NK-92 (cell line): ENCODE data around the gene CHCHD6.

Experiments used
- DNase-seq: peaks from one replicate; lab custom pipeline; 2025; ENCODE audit not compliant: unreplicated experiment; lab: John Stamatoyannopoulos, UW

CHCHD6 gene

DNA sequence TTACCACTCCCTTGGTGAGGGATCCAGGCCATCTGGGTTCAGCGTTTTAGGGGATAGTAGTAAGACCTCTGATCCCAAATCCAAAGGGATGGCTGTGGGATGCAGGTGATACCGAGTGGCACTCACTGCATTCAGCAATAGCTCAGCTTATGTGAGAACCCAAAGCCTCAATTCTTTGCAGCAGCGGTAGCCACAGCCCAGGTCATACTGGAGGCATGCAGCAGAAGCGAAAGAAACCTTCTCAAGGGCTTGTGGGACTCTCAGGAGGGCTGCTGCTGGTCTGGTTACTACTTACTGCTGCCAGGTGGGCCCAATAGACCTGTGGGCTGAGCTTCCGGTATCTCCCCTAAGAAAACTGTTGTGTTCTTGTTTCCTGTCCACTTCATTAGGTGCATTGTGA lies 38.0 kb downstream of the CHCHD6 start:
- no peak for DNase-seq

DNA sequence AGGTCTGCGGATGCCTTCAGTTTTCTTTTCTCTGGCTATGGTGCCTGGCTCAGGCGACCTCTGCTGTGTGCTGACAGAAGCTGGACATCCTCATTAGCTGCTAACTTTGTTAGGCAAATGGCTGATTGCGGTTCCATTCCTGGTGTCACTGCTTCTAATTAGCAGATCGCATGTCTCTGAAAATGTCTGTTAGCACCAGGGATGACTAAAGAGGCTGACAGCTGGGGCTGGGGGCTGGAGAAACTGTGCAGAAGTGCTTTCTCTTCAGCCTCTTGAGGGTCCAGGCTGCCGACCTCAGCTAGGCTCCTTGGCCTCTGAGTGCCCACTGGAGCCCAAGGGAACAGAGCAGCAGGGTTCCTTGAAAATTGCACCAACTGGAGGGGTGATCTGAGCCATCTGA lies 39.3 kb downstream of the CHCHD6 start:
- DNase-seq, result no peak

DNA sequence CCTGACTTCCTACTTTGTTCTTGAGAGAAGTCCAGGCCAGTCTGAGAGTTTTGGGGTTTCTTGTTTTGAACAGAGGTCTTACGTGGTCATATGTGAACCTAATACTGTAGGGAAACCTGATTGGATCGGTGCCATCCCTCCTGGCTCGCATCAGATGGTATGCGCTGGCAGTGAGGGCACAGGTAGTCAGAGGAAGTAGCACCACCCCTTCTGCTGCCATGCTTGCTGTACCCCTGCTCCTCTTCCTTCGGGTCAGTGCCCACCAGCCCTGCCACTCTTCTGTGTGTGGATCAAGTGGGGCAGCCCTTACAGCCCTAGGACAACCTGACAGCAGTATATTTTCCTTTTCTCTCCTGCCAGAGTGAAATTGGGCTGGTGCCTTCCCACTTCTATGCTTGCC lies 39.7 kb downstream of the CHCHD6 start:
- DNase-seq, result no peak

DNA sequence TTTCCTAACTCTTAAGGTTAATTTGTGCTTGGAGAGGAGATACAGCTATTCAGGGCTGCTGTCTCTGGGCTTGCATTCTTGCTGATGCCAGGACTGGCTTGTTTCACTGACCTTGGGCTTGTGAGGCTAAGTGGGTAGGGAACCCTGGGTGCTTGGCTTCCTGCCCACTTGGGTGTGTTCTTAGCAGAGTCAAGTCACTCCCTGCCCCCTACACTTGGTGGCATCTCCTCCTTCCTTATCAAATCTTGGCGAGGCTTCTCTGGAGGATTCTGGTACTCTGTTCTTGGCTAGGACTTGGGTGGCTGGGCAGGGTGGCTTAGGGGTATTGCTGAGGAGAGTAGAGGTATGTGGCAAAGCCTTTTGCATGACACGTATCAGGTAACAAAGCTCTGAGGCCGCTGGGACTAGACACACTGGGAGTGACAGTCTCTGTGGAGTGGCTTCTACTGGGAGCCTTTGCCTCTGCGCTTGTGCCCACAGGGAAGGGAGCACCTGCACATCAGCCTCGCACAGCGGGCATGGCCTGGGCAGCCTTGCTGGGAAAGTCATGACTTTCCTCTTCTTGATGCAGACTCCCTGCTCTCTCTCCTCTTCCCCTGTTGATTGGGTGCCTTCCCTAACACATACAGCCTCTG lies 41.8 kb downstream of the CHCHD6 start:
- no peak for DNase-seq

DNA sequence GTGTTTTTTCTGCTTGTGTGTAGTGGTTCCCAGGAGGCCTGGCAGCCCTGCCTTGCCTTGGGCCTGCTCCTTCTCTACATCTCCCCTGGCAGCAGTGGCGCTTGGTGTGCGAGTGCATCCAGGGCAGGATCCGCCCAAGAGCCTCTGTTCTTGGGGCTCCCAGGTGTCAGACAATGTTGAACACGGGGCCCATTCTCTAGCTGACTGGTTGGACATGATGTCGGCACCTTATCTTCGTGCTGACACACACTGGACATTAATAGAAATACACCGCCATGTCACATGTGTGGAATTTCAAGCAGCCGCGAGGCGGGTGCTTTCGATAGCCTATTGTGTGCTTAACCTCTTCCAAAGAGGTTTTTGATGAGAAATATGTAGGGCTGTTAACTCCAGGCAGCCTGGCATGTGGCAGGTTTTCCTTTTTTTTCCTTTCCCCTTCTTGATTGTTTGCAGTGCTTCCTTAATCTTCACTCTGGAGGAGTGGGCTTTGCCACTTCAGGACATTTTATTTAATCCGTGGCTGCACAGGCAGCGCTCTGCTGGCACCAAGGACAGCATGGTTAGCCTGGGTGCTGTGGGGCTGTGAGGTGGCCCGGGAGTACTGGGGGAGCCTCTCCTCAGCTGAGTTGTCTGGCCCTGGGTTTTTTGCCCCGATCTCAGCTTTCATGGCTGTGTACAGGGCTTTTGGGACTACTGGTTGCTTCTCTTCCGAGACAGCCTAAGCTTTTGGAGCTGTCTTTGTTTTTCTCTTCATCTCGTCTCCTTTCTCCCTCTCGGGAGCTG lies 42.5 kb downstream of the CHCHD6 start:
- DNase-seq, result no peak

DNA sequence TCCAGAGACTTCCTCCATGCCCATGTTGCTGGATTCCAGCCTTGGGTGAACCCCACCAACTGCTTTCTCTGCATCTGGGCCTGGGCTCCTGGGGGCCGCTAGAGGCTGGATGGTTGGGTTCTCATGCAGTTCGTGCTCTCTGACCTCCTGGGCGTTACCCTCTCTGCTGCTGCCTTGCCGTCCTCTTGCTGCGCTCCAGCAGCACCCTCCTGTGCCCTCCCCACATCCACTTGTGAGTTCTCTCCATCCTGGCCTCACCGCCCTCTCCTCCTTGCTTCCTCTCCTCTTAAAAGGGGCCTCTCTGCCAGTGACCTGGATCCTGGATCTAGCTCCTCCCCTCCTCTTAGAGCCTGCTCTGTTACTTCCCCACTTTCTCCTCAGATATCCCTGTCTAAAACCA lies 43.7 kb downstream of the CHCHD6 start:
- no peak for DNase-seq

DNA sequence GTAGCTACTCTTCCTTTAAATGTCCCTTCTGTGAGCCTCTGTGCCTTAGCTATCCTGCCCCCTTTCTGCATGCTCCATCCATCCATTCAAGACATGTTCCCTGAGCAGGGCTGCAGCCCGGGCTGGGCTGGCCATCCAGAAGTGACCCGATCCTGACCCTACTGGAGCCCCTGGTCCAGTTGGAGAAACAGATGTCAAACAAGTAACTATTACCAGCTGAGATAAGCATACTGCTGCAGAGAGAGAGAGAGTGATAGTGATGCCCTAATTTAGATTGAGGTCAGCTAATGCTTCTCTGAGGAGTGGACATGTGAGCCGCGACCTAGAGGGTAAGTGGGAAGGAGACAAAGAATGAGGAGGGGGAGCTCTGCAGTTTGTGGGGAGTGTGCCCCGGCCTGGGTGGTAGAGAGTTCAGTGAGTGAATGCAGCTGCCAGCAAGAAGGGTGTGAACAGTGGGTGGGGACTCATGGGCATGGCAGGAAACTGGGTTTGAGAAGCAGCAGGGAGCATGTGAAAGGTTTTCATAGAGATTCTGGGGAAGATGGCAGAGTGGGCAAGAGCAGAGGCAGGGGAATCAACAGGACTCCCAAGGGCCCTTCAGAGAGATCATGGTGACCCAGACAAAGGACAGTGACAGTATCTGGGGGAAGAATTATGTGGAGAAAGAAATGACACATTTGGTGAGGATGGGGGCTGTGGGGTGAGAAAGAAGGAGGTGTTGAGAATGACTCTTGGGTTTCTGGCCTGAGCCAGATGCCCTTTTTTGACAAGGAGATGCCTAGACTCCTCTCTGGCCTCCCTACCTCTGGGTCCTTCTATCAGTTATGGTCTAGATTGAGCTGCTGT lies 44.9 kb downstream of the CHCHD6 start:
- no peak for DNase-seq

DNA sequence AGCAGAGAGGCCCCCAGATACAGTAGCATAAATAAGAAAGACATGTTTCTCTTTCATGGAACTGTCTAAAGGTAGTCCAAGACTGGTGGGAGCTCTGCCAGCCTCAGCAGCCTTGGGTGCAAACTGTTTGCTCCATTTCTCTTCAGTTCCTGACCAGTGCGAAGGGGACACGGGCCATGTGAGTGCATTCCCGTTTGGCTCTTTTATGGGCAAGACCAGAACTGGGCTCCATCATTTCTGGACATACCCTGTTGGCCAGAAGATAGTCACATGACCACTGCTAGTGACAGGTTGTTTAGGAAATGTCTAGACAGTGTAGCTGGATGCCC lies 45.5 kb downstream of the CHCHD6 start:
- DNase-seq, result no peak

DNA sequence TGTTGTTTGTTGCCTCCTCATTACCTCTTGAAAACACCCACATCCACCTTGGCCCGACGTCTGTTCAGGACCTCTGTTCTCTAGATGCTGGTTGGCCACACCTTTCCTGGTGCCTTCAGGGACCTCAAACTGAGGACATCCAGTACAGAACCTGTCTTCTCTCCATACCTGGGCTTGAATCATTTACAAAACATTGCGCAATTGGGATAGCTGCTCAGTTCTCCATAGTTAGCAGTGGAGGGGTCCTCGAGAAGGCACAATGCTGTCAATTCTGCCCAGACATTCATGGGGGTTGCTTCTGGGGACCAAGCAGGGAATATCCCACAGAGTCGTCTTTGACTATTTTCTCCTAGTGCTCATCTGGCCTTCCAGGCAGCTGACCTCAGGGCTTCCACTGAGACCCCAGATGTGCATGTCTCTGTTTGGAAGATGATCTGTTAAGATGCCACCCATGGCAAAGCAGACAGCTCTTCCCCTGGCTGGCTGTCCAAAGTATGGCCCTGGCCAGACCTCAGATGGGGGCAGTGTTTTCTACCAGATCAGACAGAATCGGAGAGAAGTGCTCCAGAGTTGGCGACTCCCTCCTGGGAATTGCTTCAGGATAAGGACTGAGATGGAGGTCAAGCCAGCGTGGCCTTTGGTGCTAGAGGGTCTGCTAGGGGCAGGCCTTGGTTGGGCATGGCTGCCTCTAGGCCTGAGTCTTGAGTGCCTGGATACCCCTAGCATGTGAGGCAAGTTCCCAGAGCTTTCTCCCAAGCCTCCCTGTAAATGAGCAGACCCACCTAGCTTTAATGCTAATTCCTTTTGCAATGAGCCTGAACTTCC lies 46.1 kb downstream of the CHCHD6 start:
- no peak for DNase-seq

DNA sequence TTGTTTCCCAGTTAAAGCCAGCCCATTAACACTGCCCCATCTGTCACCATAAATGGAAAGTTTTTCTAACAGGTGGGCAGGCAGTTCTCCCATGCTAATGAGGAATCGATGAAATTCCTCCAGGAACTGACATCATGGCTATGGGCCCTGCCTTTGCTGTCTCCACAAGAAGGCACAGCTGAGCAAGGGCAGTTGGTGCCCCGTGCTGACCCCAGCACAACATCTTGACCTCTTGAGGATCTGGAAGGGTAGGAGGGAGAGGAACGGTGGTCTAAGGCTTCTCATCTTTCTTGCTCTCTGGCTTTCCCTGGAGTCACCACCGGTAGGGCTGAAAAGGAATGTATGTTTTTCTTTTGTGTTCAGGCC lies 46.7 kb downstream of the CHCHD6 start:
- no peak for DNase-seq

DNA sequence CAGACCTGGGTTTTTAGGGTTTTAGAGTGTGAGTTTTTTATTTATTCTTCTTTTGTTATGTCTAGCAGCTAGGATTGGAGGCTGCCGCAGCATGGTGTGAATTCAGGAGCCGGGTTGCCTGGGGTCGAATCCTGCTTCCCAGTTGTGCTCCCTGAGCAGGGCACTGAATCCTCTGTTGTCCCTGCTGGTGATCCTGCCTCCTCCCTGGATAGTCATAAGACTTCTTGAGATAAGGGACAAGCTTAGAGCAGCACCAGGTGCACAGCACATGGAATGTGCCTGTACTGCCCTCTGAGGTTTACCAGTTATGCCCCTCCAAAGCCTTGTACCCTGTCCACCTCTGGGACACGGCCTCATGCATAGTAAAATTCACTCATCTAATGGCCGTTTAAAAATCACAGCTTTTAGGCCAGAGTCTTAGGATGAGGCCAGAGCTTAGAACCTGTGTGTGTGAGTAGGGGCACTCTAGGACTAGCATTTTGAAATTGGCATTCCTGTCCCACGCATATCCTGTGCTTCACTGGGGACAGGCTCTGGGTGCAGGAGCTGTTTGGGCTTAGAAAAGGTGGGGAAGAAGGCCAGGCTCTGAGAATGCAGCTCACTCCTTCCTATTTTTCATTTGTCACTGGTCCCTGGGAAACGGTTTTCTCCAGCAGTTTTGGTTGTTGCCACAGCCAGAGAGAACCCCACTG lies 47.7 kb downstream of the CHCHD6 start:
- DNase-seq, result no peak

DNA sequence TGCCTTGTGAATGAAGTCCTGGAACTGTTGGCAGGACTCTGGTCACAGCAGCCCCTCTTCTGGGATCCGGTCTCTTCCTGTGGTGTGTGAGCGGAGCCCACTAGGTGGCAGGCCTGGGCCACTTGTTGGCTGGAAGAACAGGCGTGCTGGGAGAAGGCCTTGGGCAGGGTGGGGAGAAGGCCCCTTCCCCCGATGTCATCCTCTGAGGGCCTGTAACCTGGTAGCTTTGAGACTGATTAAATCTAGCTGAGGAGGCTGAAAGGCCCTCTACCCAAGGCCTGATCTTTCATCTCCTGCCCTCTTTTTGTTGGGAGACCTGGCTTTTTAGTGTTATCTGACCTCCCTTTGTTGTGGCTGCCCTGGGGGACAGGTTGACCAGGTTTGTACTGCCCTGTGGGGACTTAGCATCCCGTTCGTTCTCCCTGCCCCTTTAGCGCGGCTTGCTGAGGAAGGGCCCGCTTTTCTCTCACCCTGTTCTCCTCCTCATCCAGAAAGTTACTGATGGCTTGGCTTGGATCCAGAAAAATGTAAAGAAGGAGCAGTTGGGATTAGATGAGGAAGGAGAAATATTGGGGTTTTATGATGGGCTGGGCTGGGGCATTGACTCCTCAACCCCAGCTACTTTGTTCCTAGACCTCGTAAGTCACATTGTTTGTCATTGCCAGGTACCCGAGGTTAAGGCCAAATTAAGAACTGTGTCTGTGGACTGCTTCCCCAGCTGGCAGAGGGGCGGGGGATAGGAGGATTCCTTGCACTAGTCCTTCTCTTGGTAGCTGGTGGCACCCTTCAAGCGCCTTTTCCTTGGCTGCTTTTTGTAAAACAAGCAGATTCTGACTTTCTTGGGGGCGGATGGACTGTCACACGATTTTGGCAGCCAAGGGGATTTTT lies 48.5 kb downstream of the CHCHD6 start:
- DNase-seq, result no peak

DNA sequence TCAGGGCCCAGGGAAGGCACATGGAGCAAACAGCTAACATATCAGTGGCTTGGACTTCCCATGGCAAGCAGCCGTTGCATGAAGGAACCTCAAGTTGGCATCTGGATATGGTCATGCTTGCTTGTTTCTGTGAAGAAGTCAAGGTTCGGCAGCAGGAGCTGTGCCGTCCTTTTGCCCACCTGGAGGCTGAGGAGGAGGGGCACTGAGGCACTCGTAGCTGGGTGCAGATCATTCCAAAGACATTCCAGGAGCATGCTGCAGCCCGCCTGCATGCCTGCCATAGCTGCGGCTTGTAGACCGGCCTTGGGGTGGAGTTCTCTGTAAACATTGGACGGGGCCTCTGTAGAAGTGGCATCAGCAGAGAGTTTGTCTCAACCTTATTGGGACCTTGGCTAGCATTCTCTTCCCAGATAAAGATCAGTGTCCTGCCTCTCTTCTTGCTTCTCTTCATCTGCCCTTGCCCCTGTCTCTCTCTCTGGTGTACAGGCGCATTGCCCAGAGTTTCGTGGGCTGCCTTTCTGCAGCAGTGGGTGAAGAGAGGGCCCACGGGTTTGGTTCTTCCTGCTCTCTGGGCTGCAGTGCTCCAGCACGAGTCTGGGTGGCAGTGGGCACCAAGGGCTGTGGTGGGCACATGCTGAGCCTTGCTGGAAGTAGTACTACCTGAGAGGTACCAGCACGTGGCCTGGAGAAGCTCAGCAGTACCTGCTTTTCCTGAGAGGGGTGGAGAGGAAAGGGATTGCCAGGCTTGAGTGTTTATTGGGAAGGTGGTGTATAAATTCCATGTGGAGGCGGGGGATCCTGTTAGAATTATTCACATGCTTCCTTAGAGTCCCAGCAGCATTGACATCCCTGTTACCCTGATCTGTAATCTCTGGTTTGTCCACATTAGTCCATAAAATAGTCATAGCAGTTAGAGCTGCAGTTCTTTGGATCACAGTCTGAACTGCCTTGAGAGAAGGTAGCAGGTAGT lies 49.4 kb downstream of the CHCHD6 start:
- DNase-seq, result no peak

DNA sequence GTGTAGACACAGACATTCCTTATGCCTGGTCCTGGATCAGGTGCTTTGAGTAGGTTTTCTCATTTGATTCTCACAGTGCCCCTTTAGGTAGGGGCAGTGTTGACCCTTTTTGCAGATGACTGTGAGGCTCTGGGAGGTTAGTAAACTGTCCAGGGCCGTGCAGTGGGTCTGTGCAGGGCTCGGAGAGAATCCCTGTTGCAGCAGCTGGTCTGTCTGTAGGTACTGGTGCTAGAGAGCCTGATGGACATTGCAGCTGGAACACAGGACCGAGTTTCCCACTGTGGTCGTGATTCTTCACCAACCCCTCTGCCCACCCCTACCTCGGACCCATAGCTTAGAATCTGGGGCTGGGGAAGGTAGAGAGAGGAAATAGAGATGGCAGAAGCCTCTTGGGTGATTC lies 51.8 kb downstream of the CHCHD6 start:
- DNase-seq, result no peak

DNA sequence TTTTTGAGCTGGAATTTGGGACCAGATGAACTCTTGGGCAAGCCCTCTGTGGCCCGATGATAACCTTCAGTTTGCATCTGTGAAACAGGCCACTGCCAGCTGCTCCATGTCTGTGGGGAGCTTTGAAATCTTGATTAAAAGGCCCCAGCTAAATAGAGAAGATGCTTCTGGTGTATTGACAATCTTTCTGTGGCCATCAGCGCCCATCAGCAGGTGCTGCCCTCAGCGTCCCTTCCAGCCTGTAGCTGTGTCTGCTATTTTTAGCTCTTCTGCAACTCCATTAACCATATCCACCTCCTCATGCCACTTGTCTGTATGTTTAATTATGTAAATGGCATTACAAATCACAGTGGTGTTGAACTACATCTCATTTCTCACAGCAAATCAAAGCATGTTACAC lies 54.0 kb downstream of the CHCHD6 start:
- DNase-seq, result no peak

DNA sequence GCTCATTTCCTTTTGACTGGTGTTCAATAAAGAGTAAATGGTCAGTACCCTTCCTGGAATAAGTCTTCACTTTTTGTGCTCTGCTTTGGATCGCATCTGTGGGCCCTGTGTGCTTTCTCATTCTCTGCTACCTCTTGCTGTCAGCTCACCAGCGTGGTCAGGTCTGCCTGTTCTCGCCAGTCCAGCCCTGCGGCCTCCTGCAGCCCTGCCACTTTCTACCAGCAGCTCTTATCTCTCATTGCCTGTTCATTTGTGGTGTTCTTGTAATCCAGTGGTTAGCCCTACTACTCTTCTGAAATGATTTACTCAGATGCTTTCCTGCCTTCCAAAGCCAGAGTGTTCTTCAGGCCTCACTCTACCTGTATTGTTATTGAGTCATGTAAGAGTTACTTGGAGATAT lies 54.8 kb downstream of the CHCHD6 start:
- DNase-seq, result no peak

DNA sequence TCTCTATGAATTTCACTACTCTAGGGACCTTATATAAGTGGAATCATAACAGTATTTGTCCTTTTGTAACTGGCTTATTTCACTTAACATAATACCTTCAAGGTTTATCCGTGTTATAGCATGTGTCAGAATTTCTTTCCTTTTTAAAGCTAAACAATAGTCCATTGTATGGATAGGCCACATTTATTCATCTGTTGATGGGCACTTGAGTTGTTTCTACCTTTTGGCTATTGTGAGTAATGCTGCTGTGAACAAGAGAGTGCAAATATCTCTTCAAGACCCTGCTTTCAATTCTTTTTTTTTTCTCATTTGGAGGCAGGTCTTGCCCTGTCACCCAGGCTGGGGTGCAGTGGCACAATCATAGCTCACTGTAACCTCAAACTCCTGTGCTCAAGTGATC lies 56.5 kb downstream of the CHCHD6 start:
- DNase-seq, result no peak

DNA sequence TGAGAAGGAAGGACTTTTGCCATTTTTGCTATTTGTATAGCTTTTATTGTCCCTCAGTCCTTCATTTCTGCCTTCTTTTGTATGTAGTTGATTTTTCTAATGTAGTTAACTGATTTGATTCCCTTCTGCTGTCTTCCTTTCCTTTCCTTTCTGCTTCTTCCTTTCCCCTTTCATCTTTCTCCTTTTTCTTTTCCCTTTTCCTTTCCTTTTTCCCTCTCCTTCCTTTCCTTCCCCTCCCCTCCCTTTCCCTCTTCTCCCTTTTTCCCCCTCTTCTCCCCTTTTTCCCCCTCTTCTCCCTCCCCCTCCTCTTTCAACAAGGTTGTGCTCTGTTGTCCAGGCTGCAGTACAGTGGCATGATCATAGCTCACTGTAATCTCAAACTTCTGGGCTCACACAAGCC lies 59.0 kb downstream of the CHCHD6 start:
- DNase-seq, result no peak
